ENCODE data around the gene ANO8.

Gene ANO8

GRCh38 chr19:17319473-17320238 lies 15.0 kb downstream of the ANO8 start:
- no peaks in the 10 kb centered on the region for H3K79me2 ChIP-seq
- no peak overlapping the region for H3K4me3 ChIP-seq (ENCODE audit: low read depth, low read length)
- H3K4me1 ChIP-seq: no peaks in the 10 kb centered on the region
- no peak overlapping the region for H2AFZ ChIP-seq
- no peaks in the 10 kb centered on the region for H3K27me3 ChIP-seq (ENCODE audit: control insufficient read depth, insufficient read depth, low read length)
- H3K9ac ChIP-seq: no peak overlapping the region
- no peaks in the 10 kb centered on the region for H3K36me3 ChIP-seq (ENCODE audit: control insufficient read depth, insufficient read depth, low read length)
- TF ChIP-seq, protein P1, sequence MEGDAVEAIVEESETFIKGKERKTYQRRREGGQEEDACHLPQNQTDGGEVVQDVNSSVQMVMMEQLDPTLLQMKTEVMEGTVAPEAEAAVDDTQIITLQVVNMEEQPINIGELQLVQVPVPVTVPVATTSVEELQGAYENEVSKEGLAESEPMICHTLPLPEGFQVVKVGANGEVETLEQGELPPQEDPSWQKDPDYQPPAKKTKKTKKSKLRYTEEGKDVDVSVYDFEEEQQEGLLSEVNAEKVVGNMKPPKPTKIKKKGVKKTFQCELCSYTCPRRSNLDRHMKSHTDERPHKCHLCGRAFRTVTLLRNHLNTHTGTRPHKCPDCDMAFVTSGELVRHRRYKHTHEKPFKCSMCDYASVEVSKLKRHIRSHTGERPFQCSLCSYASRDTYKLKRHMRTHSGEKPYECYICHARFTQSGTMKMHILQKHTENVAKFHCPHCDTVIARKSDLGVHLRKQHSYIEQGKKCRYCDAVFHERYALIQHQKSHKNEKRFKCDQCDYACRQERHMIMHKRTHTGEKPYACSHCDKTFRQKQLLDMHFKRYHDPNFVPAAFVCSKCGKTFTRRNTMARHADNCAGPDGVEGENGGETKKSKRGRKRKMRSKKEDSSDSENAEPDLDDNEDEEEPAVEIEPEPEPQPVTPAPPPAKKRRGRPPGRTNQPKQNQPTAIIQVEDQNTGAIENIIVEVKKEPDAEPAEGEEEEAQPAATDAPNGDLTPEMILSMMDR (IDR thresholded peaks at IDR 0.05): no peak
- no peaks in the 10 kb centered on the region for H3K9me3 ChIP-seq (ENCODE audit: control insufficient read depth, low read length)
- no peak overlapping the region for H3K4me2 ChIP-seq (ENCODE audit: low read length)
- H3K27ac ChIP-seq: no peak overlapping the region

DNA sequence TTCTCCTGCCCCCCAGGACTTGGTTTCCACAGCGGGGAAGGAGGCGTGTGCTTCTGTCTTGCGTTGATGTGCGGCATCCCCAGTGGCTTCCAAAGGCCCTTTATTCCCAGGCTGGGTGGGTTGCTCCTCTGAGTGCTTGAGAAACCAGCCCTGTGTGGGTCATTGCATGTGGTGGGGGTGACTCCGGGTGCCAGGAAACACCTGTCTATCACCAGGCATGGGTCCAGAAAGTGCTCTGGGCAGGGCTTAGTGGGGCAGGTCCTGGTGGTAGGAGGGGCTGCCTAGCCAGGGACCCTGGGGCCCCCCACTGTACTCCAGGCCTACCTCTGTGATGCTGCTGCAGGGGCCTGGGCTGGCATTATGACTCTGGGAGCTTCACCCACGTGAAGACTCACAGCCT lies 15.7 kb downstream of the ANO8 start:
- H3K4me1 ChIP-seq: no peaks in the 10 kb centered on the region
- no peaks in the 10 kb centered on the region for H3K27me3 ChIP-seq (ENCODE audit: control insufficient read depth, insufficient read depth, low read length)
- no peaks in the 10 kb centered on the region for H3K79me2 ChIP-seq
- no peak overlapping the region for H3K9ac ChIP-seq
- TF ChIP-seq, protein P1 (IDR thresholded peaks at IDR 0.05): no peak
- H3K27ac ChIP-seq: no peak overlapping the region
- H3K36me3 ChIP-seq (ENCODE audit: control insufficient read depth, insufficient read depth, low read length): no peaks in the 10 kb centered on the region
- no peak overlapping the region for H3K4me3 ChIP-seq (ENCODE audit: low read depth, low read length)
- H3K4me2 ChIP-seq (ENCODE audit: low read length): no peak overlapping the region
- H2AFZ ChIP-seq: no peak overlapping the region
- no peaks in the 10 kb centered on the region for H3K9me3 ChIP-seq (ENCODE audit: control insufficient read depth, low read length)

GRCh38 chr19:17314007-17314593 lies 20.6 kb downstream of the ANO8 start:
- TF ChIP-seq, protein P1 (IDR thresholded peaks at IDR 0.05): no peak
- H3K36me3 ChIP-seq (ENCODE audit: control insufficient read depth, insufficient read depth, low read length): no peaks in the 10 kb centered on the region
- H3K4me3 ChIP-seq (ENCODE audit: low read depth, low read length): no peak overlapping the region
- no peak overlapping the region for H3K9ac ChIP-seq
- H3K79me2 ChIP-seq: peaks cover 20% of the 10 kb centered on the region
- no peak overlapping the region for H3K4me2 ChIP-seq (ENCODE audit: low read length)
- peaks cover 3% of the 10 kb centered on the region for H3K4me1 ChIP-seq
- H2AFZ ChIP-seq: no peak overlapping the region
- H3K27ac ChIP-seq: no peak overlapping the region
- no peaks in the 10 kb centered on the region for H3K9me3 ChIP-seq (ENCODE audit: control insufficient read depth, low read length)
- H3K27me3 ChIP-seq (ENCODE audit: control insufficient read depth, insufficient read depth, low read length): no peaks in the 10 kb centered on the region

DNA sequence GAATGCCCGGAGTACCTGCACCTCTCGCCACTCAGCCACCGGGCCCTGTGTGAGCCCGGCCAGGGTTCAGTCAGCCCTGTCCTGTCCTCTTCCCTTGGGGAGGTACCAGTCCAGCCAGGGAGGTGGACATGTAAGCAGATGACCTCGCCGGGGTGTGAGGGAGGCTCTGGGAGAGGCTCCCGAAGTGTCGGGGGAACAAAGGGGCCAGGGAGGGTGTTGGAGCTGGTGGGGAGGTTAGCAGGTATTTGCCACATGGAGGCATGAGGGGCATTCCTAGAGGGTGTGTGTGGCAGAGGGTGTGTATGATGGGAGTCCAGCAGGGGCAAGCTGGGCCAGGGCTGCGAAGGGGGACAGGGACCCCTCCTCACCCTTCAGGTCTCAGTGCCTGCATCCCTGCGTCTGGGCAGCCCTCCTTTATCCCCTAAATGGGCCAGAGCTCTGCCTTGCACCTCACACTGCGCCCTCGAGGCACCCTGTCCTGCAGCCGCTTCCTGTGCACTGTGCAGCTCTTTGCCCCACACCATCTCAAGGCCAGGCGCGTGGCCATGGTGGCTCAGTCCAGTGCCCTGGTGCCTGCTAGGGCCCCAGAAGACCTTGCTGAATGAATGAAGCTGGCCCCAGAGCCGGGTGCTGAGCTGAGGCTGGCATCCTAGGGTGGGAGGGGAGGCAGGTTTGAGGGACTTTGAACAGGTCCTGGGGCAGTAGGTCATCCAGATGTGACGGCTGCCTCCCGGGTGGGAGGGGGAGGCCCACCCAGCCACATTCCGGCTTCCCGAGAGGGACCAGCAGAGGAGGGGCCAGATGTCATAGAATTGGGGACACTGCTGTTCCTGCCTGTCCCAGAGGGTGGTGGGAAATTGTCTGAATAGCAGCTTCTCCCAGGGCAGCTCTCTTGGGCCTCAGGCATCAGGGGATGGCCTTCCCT lies 22.2 kb downstream of the ANO8 start:
- H3K27me3 ChIP-seq (ENCODE audit: control insufficient read depth, insufficient read depth, low read length): no peaks in the 10 kb centered on the region
- H3K79me2 ChIP-seq: peaks cover 20% of the 10 kb centered on the region
- TF ChIP-seq, protein P1 (IDR thresholded peaks at IDR 0.05): no peak
- no peaks in the 10 kb centered on the region for H3K9me3 ChIP-seq (ENCODE audit: control insufficient read depth, low read length)
- no peak overlapping the region for H3K4me2 ChIP-seq (ENCODE audit: low read length)
- H3K36me3 ChIP-seq (ENCODE audit: control insufficient read depth, insufficient read depth, low read length): no peaks in the 10 kb centered on the region
- no peak overlapping the region for H2AFZ ChIP-seq
- H3K9ac ChIP-seq: no peak overlapping the region
- H3K4me3 ChIP-seq (ENCODE audit: low read depth, low read length): no peak overlapping the region
- peaks cover 3% of the 10 kb centered on the region for H3K4me1 ChIP-seq
- H3K27ac ChIP-seq: no peak overlapping the region

All from parathyroid adenoma (tissue), 2 donors.